WTC11 (cell line): Measurements from ENCODE around the gene MMP11. TPM values are rescaled to one million over a fixed set of nuclear protein-coding genes. Genes with fewer than 3 reads are reported as not detected.

ENCODE experiments used
- ATAC-seq: fragments of 200-7000 bp; cut with Tn5 transposase; 2 replicates; pipeline ENCODE4 v1.10.0; 2021; ENCODE audit warnings: mild to moderate bottlenecking, moderate library complexity
- CTCF ChIA-PET: fragments of 300-600 bp; sonication (Branson Sonifier 250); formaldehyde crosslinking; loops from one replicate; lab custom pipeline; 2021; ENCODE audit warnings: antibody characterized with exemption; lab: Charles Lee
- POLR2A ChIA-PET: fragments of 350-600 bp; sonication (Branson Sonifier 250); formaldehyde crosslinking; loops from one replicate; lab custom pipeline; 2021; ENCODE audit warnings: antibody characterized with exemption; lab: Charles Lee
- DNase-seq: peaks from one replicate; pipeline ENCODE4 v3.0.0; 2021; ENCODE audit warnings: low spot score
- H3K27ac Mint-ChIP-seq: 2 replicates; pipeline ENCODE4 v1.8.0; 2021; ENCODE audit warnings: mixed read lengths
- H3K27me3 Mint-ChIP-seq: 2 replicates; pipeline ENCODE4 v1.8.0; 2021; ENCODE audit warnings: low read depth, mild to moderate bottlenecking, moderate library complexity, mixed read lengths
- H3K36me3 Mint-ChIP-seq: 2 replicates; pipeline ENCODE4 v1.8.0; 2021; ENCODE audit warnings: mixed read lengths
- H3K4me1 Mint-ChIP-seq: 2 replicates; pipeline ENCODE4 v1.8.0; 2022; ENCODE audit warnings: mixed read lengths
- H3K4me3 Mint-ChIP-seq: 2 replicates; pipeline ENCODE4 v1.8.0; 2021; ENCODE audit warnings: mild to moderate bottlenecking, moderate library complexity, mixed read lengths
- H3K9me3 Mint-ChIP-seq: 2 replicates; pipeline ENCODE4 v1.8.0; 2021; ENCODE audit warnings: mixed read lengths
- ESRRA ChIP-seq: sonication (generic); formaldehyde crosslinking; IDR thresholded peaks from 2 replicates; pipeline ENCODE4 v1.8.1; 2022; ENCODE audit warnings: mild to moderate bottlenecking, missing genetic modification reagents, borderline replicate concordance
- GABPB1 ChIP-seq: sonication (generic); formaldehyde crosslinking; IDR thresholded peaks from 2 replicates; pipeline ENCODE4 v1.8.1; 2023; ENCODE audit warnings: mild to moderate bottlenecking, missing genetic modification reagents
- GTF2I ChIP-seq: fragments of 250-450 bp; sonication (Bioruptor Pico); conservative IDR thresholded peaks from 2 replicates; pipeline ENCODE4 v1.4.0; 2021; ENCODE audit warnings: mild to moderate bottlenecking
- KAT7 ChIP-seq: sonication (generic); formaldehyde crosslinking; IDR thresholded peaks from 2 replicates; pipeline ENCODE4 v1.8.1; 2023; ENCODE audit warnings: missing genetic modification reagents, mild to moderate bottlenecking, borderline replicate concordance
- NFYB ChIP-seq: sonication (generic); formaldehyde crosslinking; conservative IDR thresholded peaks from 2 replicates; pipeline ENCODE4 v1.8.0; 2022; ENCODE audit warnings: low read depth, missing genetic modification reagents
- NR2C2 ChIP-seq: sonication (generic); formaldehyde crosslinking; IDR thresholded peaks from 2 replicates; pipeline ENCODE4 v1.8.0; 2022; ENCODE audit warnings: mild to moderate bottlenecking, missing genetic modification reagents
- ZNF263 ChIP-seq: sonication (generic); formaldehyde crosslinking; IDR thresholded peaks from 2 replicates; pipeline ENCODE4 v1.8.1; 2022; ENCODE audit warnings: low read depth, mild to moderate bottlenecking, moderate library complexity, missing genetic modification reagents
- total RNA-seq: library from RNA; stranded (reverse); gene quantifications from 3 replicates; pipeline ENCODE4 v1.2.3, GENCODE V29; 2021
- TF ChIP-seq, protein P1 (sequence below): sonication (generic); formaldehyde crosslinking; IDR thresholded peaks from 2 replicates; pipeline ENCODE4 v1.8.0; 2023; ENCODE audit warnings: missing genetic modification reagents
- TF ChIP-seq, protein P2 (sequence below): sonication (generic); formaldehyde crosslinking; IDR thresholded peaks from 2 replicates; pipeline ENCODE4 v1.8.1; 2023; ENCODE audit warnings: mild to moderate bottlenecking, missing genetic modification reagents
- TF ChIP-seq, protein P3 (sequence below): sonication (generic); formaldehyde crosslinking; IDR thresholded peaks from 2 replicates; pipeline ENCODE4 v1.8.1; 2023; ENCODE audit warnings: mild to moderate bottlenecking, missing genetic modification reagents, borderline replicate concordance
- TF ChIP-seq, protein P4 (sequence below): fragments of 250-450 bp; sonication (Bioruptor Pico); conservative IDR thresholded peaks from 2 replicates; pipeline ENCODE4 v1.9.0; 2021; ENCODE audit warnings: mild to moderate bottlenecking
- TF ChIP-seq, protein P5 (sequence below): sonication (generic); formaldehyde crosslinking; IDR thresholded peaks from 2 replicates; pipeline ENCODE4 v1.8.1; 2022; ENCODE audit warnings: missing genetic modification reagents, borderline replicate concordance
- TF ChIP-seq, protein P6 (sequence below): sonication (generic); formaldehyde crosslinking; IDR thresholded peaks from 2 replicates; pipeline ENCODE4 v1.8.0; 2022; ENCODE audit warnings: mild to moderate bottlenecking, missing genetic modification reagents

Gene MMP11
- total RNA-seq, 1 experiment from 2014 or later, result 16.5 TPM

DNA sequence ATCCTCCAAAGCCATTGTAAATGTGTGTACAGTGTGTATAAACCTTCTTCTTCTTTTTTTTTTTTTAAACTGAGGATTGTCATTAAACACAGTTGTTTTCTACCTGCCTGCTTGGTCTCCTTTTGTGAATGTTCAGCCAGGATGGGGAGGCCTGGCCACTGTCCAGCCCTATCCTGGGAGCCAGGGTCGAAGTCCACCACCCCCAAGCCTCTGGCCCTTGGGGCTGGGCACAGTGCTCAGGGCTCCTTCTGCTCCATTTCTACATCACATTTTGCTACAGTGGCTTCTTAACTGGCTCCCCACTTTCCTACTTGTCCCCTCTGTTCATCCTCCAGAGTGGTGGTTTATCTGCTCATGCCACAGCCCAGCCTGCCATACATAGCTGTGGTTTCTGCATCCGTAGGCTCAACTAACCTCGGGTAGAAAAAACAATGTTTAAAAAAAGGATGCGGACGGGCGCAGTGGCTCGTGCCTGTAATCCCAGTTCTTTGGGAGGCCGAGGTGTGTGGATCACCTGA, 11.6 kb downstream of the MMP11 start (continued):
- TF ChIP-seq, protein P1, sequence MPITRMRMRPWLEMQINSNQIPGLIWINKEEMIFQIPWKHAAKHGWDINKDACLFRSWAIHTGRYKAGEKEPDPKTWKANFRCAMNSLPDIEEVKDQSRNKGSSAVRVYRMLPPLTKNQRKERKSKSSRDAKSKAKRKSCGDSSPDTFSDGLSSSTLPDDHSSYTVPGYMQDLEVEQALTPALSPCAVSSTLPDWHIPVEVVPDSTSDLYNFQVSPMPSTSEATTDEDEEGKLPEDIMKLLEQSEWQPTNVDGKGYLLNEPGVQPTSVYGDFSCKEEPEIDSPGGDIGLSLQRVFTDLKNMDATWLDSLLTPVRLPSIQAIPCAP (CRISPR knock-in tag), result no peak
- TF ChIP-seq GTF2I (CRISPR knock-in tag), result no peak

DNA sequence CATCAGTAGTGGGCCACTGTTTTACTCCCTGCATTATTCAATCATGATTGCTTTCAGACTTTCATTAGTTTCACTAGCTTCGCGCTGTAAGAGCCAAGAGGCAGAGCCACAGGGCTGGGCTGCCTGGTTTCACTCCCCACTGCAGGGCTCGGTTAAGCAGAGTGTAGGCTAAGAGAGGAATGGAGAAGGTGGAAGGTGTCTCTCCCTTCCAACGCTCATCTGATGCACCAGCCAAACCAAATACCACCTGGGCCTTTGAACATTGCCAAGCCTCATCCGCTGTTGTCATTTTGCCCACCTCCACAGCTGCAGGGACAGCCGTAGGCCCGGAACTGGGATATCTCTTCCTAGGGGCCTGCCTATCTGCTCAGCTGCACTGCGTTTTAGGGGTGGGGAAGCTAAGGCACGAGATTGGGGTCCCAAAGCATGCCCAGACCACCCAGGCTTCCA, 13.6 kb downstream of the MMP11 start:
- DNase-seq (no peak), ATAC-seq (no peak)
- TF ChIP-seq, protein P2, sequence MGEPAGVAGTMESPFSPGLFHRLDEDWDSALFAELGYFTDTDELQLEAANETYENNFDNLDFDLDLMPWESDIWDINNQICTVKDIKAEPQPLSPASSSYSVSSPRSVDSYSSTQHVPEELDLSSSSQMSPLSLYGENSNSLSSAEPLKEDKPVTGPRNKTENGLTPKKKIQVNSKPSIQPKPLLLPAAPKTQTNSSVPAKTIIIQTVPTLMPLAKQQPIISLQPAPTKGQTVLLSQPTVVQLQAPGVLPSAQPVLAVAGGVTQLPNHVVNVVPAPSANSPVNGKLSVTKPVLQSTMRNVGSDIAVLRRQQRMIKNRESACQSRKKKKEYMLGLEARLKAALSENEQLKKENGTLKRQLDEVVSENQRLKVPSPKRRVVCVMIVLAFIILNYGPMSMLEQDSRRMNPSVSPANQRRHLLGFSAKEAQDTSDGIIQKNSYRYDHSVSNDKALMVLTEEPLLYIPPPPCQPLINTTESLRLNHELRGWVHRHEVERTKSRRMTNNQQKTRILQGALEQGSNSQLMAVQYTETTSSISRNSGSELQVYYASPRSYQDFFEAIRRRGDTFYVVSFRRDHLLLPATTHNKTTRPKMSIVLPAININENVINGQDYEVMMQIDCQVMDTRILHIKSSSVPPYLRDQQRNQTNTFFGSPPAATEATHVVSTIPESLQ (CRISPR knock-in tag), result no peak
- TF ChIP-seq, protein P3, sequence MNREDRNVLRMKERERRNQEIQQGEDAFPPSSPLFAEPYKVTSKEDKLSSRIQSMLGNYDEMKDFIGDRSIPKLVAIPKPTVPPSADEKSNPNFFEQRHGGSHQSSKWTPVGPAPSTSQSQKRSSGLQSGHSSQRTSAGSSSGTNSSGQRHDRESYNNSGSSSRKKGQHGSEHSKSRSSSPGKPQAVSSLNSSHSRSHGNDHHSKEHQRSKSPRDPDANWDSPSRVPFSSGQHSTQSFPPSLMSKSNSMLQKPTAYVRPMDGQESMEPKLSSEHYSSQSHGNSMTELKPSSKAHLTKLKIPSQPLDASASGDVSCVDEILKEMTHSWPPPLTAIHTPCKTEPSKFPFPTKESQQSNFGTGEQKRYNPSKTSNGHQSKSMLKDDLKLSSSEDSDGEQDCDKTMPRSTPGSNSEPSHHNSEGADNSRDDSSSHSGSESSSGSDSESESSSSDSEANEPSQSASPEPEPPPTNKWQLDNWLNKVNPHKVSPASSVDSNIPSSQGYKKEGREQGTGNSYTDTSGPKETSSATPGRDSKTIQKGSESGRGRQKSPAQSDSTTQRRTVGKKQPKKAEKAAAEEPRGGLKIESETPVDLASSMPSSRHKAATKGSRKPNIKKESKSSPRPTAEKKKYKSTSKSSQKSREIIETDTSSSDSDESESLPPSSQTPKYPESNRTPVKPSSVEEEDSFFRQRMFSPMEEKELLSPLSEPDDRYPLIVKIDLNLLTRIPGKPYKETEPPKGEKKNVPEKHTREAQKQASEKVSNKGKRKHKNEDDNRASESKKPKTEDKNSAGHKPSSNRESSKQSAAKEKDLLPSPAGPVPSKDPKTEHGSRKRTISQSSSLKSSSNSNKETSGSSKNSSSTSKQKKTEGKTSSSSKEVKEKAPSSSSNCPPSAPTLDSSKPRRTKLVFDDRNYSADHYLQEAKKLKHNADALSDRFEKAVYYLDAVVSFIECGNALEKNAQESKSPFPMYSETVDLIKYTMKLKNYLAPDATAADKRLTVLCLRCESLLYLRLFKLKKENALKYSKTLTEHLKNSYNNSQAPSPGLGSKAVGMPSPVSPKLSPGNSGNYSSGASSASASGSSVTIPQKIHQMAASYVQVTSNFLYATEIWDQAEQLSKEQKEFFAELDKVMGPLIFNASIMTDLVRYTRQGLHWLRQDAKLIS (CRISPR knock-in tag), result no peak
- TF ChIP-seq, protein P4, sequence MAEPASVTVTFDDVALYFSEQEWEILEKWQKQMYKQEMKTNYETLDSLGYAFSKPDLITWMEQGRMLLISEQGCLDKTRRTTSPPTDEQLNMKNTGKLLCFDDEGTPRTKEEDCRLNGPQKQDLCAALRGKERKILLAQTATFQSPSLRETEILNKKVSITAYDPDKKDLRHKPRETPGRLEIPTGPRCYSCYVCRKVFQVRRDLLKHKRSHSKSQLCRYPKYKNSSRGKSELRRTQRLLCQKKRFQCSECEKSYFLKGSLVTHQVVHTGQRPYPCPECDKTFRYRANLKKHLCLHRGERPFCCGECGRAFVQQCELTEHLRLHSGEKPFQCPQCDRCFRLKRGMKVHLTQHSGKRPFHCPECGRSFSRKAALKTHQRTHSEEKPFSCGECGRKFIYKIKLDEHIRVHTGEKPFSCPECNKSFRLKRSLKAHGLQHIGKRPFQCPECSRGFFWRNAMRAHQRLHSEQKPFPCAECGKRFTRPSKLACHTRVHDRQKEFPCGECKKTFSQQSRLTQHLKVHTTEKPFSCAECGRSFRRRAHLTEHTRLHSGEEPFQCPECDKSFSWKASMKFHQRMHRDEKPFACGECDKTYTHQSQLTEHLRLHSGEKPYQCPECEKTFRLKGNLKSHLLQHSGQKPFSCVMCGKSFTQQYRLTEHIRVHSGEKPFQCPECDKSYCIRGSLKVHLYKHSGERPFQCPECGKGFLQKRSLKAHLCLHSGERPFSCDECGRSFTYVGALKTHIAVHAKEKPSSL (CRISPR knock-in tag), result no peak
- TF ChIP-seq GABPB1 (CRISPR knock-in tag) (no peak), NR2C2 (CRISPR knock-in tag) (no peak), NFYB (CRISPR knock-in tag) (no peak), ESRRA (CRISPR knock-in tag) (no peak), ZNF263 (CRISPR knock-in tag) (no peak), KAT7 (CRISPR knock-in tag) (no peak)
- TF ChIP-seq, protein P5, sequence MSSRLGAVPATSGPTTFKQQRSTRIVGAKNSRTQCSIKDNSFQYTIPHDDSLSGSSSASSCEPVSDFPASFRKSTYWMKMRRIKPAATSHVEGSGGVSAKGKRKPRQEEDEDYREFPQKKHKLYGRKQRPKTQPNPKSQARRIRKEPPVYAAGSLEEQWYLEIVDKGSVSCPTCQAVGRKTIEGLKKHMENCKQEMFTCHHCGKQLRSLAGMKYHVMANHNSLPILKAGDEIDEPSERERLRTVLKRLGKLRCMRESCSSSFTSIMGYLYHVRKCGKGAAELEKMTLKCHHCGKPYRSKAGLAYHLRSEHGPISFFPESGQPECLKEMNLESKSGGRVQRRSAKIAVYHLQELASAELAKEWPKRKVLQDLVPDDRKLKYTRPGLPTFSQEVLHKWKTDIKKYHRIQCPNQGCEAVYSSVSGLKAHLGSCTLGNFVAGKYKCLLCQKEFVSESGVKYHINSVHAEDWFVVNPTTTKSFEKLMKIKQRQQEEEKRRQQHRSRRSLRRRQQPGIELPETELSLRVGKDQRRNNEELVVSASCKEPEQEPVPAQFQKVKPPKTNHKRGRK (CRISPR knock-in tag), result no peak
- TF ChIP-seq, protein P6, sequence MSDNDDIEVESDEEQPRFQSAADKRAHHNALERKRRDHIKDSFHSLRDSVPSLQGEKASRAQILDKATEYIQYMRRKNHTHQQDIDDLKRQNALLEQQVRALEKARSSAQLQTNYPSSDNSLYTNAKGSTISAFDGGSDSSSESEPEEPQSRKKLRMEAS (CRISPR knock-in tag), result no peak
- ChIA-PET CTCF (interaction anchor here (0.6 to 1.7 kb wide), 6 partner anchors 9 to 63 kb away, joined by 3 to 5 read pairs (median 3); partner anchors contain the start of genes CHCHD10 and MMP11), POLR2A (interaction anchor here (1.0 kb wide), 1 partner anchor 17 kb away, joined by 3 read pairs; no protein-coding TSS in a partner anchor)
- Mint-ChIP-seq H3K36me3 (peaks cover 9% of the 10 kb centered on the region; the same call in 1 of the 2 replicates), H3K9me3 (no peaks in the 10 kb centered on the region), H3K27ac (peak overlapping the region; percentile 98), H3K4me3 (peak overlapping the region; percentile 89), H3K27me3 (no peaks in the 10 kb centered on the region), H3K4me1 (peaks cover 30% of the 10 kb centered on the region)
